Adrenal gland (tissue), 12 donors: ENCODE measurements around the gene RALGAPB. TPM values are rescaled to one million over a fixed set of nuclear protein-coding genes. Genes with fewer than 3 reads are reported as not detected.
"Not testable (repeated sequence)": the region's sequence is repeated elsewhere in the genome, so short reads cannot be mapped to it uniquely, and the experiment has no call there.

Experiments used
- DNase-seq, 7 donors: peaks; one replicate each; pipeline ENCODE4 v3.0.0-alpha.2; 2019 to 2020
- H3K27ac ChIP-seq, 5 donors: fragments of 200-600 bp; sonication (generic) in 4 of 5; 1 replicate in 3 of 5; 2 replicates in 2 of 5; pipeline versions ENCODE4 v1.5.1 to v1.8.0; 2016 to 2020; ENCODE audit warnings: mild to moderate bottlenecking in 1 of 5
- H3K27me3 ChIP-seq: fragments of 200-600 bp; 2 replicates; pipeline ENCODE4 v1.8.0; 2021
- H3K36me3 ChIP-seq, 2 donors: fragments of 200-600 bp; replicated peaks in 1 of 2; 1 replicate in 1 of 2; 2 replicates in 1 of 2; pipeline versions ENCODE4 v1.5.1 to v1.8.0; 2018 to 2022
- H3K4me1 ChIP-seq, 2 donors: fragments of 200-600 bp; replicated peaks in 1 of 2; 1 replicate in 1 of 2; 2 replicates in 1 of 2; pipeline versions ENCODE4 v1.5.1 to v1.8.0; 2018 to 2021
- H3K4me3 ChIP-seq, 4 donors: fragments of 200-600 bp; sonication (generic) in 3 of 4; one replicate each; pipeline ENCODE4 v1.5.1; 2016 to 2018
- H3K9me3 ChIP-seq, 3 donors: fragments of 200-600 bp; sonication (generic) in 1 of 3; replicated peaks in 1 of 3; 1 replicate in 2 of 3; 2 replicates in 1 of 3; pipeline versions ENCODE4 v1.5.1 to v1.8.0; 2016 to 2021
- CTCF ChIP-seq, 6 experiments: fragments of 450-650 bp in 4 of 6; fragments of 200-600 bp in 2 of 6; sonication (generic) in 1 of 6; IDR thresholded peaks; 1 replicate in 5 of 6; 2 replicates in 1 of 6; pipeline versions ENCODE4 v1.5.1 to v1.8.0; 2016 to 2021; ENCODE audit warnings: antibody characterized with exemption in 6 of 6, mild to moderate bottlenecking in 2 of 6, moderate library complexity in 1 of 6
- POLR2A ChIP-seq, 2 donors: fragments of 450-650 bp; IDR thresholded peaks; one replicate each; pipeline ENCODE4 v1.6.1; 2017; ENCODE audit warnings: antibody characterized with exemption in 2 of 2, mild to moderate bottlenecking in 2 of 2, moderate library complexity in 1 of 2
- WGBS, 4 donors: extraction: QIAGEN DNeasy Blood & Tissue Kit in 2 of 4; methylation state at CpG; one replicate each; pipeline versions ENCODE4 v1.1.5 to v1.1.7; 2013 to 2017; 5-methylcytosine and 5-hydroxymethylcytosine counted together
- intact Hi-C, 2 donors: fragments of 100-400 bp; cut with DNase I; formaldehyde crosslinking; loops; one replicate each; pipeline versions ENCODE4 v1.14.1 to v1.15.0; 2022 to 2023
- polyA plus RNA-seq, 3 donors: library from polyadenylated mRNA; stranded (reverse); fragments of 200-250 nt in 2 of 3; fragments of 350-450 nt in 1 of 3; fragmentation: Illumina TruSeq in 1 of 3; extraction: RNeasy Lipid Tissue Mini Kit (QIAGEN cat#74804) in 1 of 3; gene quantifications; one replicate each; pipeline ENCODE4 v1.2.3, GENCODE V29; 2013 to 2014
- total RNA-seq, 9 donors: library from RNA; depleted of rRNA in 4 of 9; stranded (reverse); fragments of >200 nt in 4 of 9; fragments of 120-200 nt in 1 of 9; fragmentation: NEBNext Ultra II Directional in 1 of 9; extraction: Animal tissue kit (Norgen Biotek cat#: 25700) in 1 of 9; gene quantifications; one replicate each; pipeline versions ENCODE4 v1.1.0 to v1.2.4, GENCODE V29; 2013 to 2023
- donor health status: healthy with polysubstance abuse.
- donor health status: Bipolar disorder and iron deficiency.
- donor health status: DM: yes; HTN: yes; CAD: no.
- donor health status: DM: no; HTN: no; CAD: no.
- donor health status: DM: no; HTN: no; CAD: no.
- donor health status: DM: yes; HTN: yes; CAD: no.

Gene RALGAPB
- total and polyA plus RNA-seq, 12 donors: 11.7 to 44.7 (median 31.7) TPM

GRCh38 chr20:38589351-38589750, 116.7 kb downstream of the RALGAPB start:
- H3K4me1 ChIP-seq: no peaks in the 10 kb centered on the region
- no peaks in the 10 kb centered on the region for H3K9me3 ChIP-seq
- no peaks in the 10 kb centered on the region for H3K27me3 ChIP-seq
- H3K36me3 ChIP-seq: no peaks in the 10 kb centered on the region
- no peak overlapping the region for H3K4me3 ChIP-seq
- DNase-seq: no peak
- 60 to 84% (median 77%) methylated on average over 4 of the region's 4 CpGs for WGBS, 4 donors
- intact Hi-C loops: no loop called here
- TF ChIP-seq CTCF (IDR thresholded peaks at IDR 0.05): no peak
- no peak for TF ChIP-seq POLR2A (IDR thresholded peaks at IDR 0.05)
- no peak overlapping the region for H3K27ac ChIP-seq

GRCh38 chr20:38589967-38590675, 117.5 kb downstream of the RALGAPB start:
- Histone ChIP-seq H3K9me3 (no peaks in the 10 kb centered on the region), H3K27ac (no peak overlapping the region), H3K4me3 (no peak overlapping the region), H3K36me3 (no peaks in the 10 kb centered on the region), H3K27me3 (no peaks in the 10 kb centered on the region), H3K4me1 (no peaks in the 10 kb centered on the region)
- TF ChIP-seq CTCF (IDR thresholded peaks at IDR 0.05) (no peak), POLR2A (IDR thresholded peaks at IDR 0.05) (no peak)
- intact Hi-C loops: no loop called here
- 78 to 92% (median 85%) methylated on average over 3 of the region's 3 CpGs for WGBS, 4 donors
- DNase-seq: no peak

- Histone ChIP-seq H3K36me3 (no peaks in the 10 kb centered on the region), H3K27me3 (no peaks in the 10 kb centered on the region), H3K4me1 (no peaks in the 10 kb centered on the region), H3K27ac (no peak overlapping the region), H3K4me3 (no peak overlapping the region), H3K9me3 (no peaks in the 10 kb centered on the region)
- intact Hi-C loops: no loop called here
- no peak for TF ChIP-seq CTCF (IDR thresholded peaks at IDR 0.05)
- no peak for TF ChIP-seq POLR2A (IDR thresholded peaks at IDR 0.05)
- WGBS, 4 donors: 76 to 83% (median 80%) methylated on average over 7 to 18 of the region's 18 CpGs
- DNase-seq: no peak
These were observed 118.2 kb downstream of the RALGAPB start for GRCh38 chr20:38590676-38591473.

GRCh38 chr20:38591474-38592410, 119.1 kb downstream of the RALGAPB start:
- no peak overlapping the region for H3K4me3 ChIP-seq
- H3K9me3 ChIP-seq: no peaks in the 10 kb centered on the region
- no peaks in the 10 kb centered on the region for H3K36me3 ChIP-seq
- no peaks in the 10 kb centered on the region for H3K27me3 ChIP-seq
- intact Hi-C loops: no loop called here
- H3K4me1 ChIP-seq: no peaks in the 10 kb centered on the region
- H3K27ac ChIP-seq: no peak overlapping the region
- 81 to 86% (median 84%) methylated on average over 13 to 21 of the region's 21 CpGs for WGBS, 4 donors
- no peak for TF ChIP-seq CTCF (IDR thresholded peaks at IDR 0.05)
- DNase-seq: no peak

GRCh38 chr20:38592411-38592790, 119.8 kb downstream of the RALGAPB start:
- H3K9me3 ChIP-seq, H3K4me1 ChIP-seq, H3K4me3 ChIP-seq, DNase-seq, intact Hi-C loops, H3K36me3 ChIP-seq, H3K27ac ChIP-seq, H3K27me3 ChIP-seq: not testable (repeated sequence)
- WGBS, 4 donors: 71 to 79% (median 76%) methylated on average over 3 of the region's 3 CpGs

- H3K27me3 ChIP-seq, H3K4me3 ChIP-seq, intact Hi-C loops, H3K27ac ChIP-seq, H3K4me1 ChIP-seq, DNase-seq, H3K36me3 ChIP-seq, H3K9me3 ChIP-seq: not testable (repeated sequence)
- 79 to 84% (median 81%) methylated on average over 12 of the region's 12 CpGs for WGBS, 4 donors
These were observed 121.6 kb downstream of the RALGAPB start for GRCh38 chr20:38594281-38594680.
